ENCODE data around the gene HEATR3.
"Not testable (repeated sequence)": the region's sequence is repeated elsewhere in the genome, so short reads cannot be mapped to it uniquely, and the experiment has no call there.

The HEATR3 gene

GRCh38 chr16:50102051-50102746 is 36.4 kb downstream of the HEATR3 start:
- DNase-seq, result no peak

- DNase-seq, result no peak
Observed at GRCh38 chr16:50103764-50104163, 38.0 kb downstream of the HEATR3 start.

GRCh38 chr16:50114357-50115129 is 48.8 kb downstream of the HEATR3 start:
- no peak for DNase-seq

- no peak for DNase-seq
Observed at GRCh38 chr16:50120711-50121110, 54.9 kb downstream of the HEATR3 start.

GRCh38 chr16:50121278-50121677 is 55.5 kb downstream of the HEATR3 start:
- DNase-seq, result no peak

- no peak for DNase-seq
Observed at GRCh38 chr16:50121721-50122445, 56.1 kb downstream of the HEATR3 start.

GRCh38 chr16:50123417-50123816 is 57.6 kb downstream of the HEATR3 start:
- DNase-seq, result no peak

GRCh38 chr16:50124769-50125168 is 59.0 kb downstream of the HEATR3 start:
- no peak for DNase-seq

GRCh38 chr16:50126183-50126582 is 60.4 kb downstream of the HEATR3 start:
- no peak for DNase-seq

GRCh38 chr16:50132571-50132970 is 66.8 kb downstream of the HEATR3 start:
- DNase-seq, result not testable (repeated sequence)

GRCh38 chr16:50133214-50133613 is 67.4 kb downstream of the HEATR3 start:
- no peak for DNase-seq

GRCh38 chr16:50136399-50136798 is 70.6 kb downstream of the HEATR3 start:
- DNase-seq, result no peak

GRCh38 chr16:50137268-50137667 is 71.5 kb downstream of the HEATR3 start:
- DNase-seq, result no peak

GRCh38 chr16:50139580-50139979 is 73.8 kb downstream of the HEATR3 start:
- DNase-seq, result no peak

- peak; percentile 75 for DNase-seq
Observed at GRCh38 chr16:50144211-50144610, 78.4 kb downstream of the HEATR3 start.

GRCh38 chr16:50146479-50147435 is 81.0 kb downstream of the HEATR3 start:
- DNase-seq, result peak; percentile 45

GRCh38 chr16:50151322-50151721 is 85.6 kb downstream of the HEATR3 start:
- no peak for DNase-seq

GRCh38 chr16:50151756-50152155 is 86.0 kb downstream of the HEATR3 start:
- no peak for DNase-seq

GRCh38 chr16:50152351-50152806 is 86.6 kb downstream of the HEATR3 start:
- DNase-seq, result peak; percentile 56

GRCh38 chr16:50152807-50153595 is 87.2 kb downstream of the HEATR3 start, which contains the start of gene TENT4B:
Gene TENT4B, plus strand, starts transcription at chr16:50153306. Its CDS starts 316 bp downstream, at chr16:50153622.
- peak; percentile 79 for DNase-seq
